ENCODE results near the gene TMEM200A.

GRCh38 chr6:130385064-130385695 lies 19.4 kb downstream of the TMEM200A start:
- no peak for TF ChIP-seq CTCF (IDR thresholded peaks at IDR 0.05)
- TF ChIP-seq POLR2AphosphoS5 (IDR thresholded peaks at IDR 0.05) = no peak

All from stomach (tissue), 4 donors.